ENCODE measurements around the gene C20orf202.

DNA sequence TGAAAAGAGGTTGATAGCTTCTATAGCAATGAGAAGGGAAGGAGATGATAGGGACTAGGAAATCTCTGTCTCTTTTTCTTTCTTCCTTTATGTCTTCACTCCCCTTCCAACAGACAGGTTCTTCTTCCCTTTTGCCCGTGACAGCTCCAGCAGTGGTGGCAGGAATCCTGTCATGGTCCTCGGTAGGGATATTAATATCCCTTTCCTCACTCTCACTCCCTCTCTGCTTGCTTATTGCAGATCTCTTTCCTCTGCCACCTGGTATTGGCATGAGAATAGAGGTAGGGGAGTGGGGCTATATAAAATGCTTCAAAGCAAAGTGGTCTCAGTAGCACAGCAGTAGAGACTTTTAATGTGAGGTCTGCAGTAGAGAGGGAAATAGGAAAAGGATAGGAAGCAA lies 42.3 kb downstream of the C20orf202 start:
- TF ChIP-seq, protein P1, sequence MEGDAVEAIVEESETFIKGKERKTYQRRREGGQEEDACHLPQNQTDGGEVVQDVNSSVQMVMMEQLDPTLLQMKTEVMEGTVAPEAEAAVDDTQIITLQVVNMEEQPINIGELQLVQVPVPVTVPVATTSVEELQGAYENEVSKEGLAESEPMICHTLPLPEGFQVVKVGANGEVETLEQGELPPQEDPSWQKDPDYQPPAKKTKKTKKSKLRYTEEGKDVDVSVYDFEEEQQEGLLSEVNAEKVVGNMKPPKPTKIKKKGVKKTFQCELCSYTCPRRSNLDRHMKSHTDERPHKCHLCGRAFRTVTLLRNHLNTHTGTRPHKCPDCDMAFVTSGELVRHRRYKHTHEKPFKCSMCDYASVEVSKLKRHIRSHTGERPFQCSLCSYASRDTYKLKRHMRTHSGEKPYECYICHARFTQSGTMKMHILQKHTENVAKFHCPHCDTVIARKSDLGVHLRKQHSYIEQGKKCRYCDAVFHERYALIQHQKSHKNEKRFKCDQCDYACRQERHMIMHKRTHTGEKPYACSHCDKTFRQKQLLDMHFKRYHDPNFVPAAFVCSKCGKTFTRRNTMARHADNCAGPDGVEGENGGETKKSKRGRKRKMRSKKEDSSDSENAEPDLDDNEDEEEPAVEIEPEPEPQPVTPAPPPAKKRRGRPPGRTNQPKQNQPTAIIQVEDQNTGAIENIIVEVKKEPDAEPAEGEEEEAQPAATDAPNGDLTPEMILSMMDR (conservative IDR thresholded peaks at IDR 0.05 in 1 of 2, IDR thresholded peaks at IDR 0.05 in 1 of 2; ENCODE audit: extremely low read depth in 1 of 2, insufficient read depth in 1 of 2, low read depth in 1 of 2, low read length in 2 of 2): no peak
- TF ChIP-seq EZH2 (IDR thresholded peaks at IDR 0.05; ENCODE audit: borderline replicate concordance, low read length): no peak
